NT2/D1 (cell line): ENCODE results near the gene CHN1.

Experiments used
- YY1 ChIP-seq: IDR thresholded peaks from 2 replicates; pipeline ENCODE4 v1.6.1; 2011; ENCODE audit not compliant: insufficient read length, insufficient read depth
- ZNF274 ChIP-seq: IDR thresholded peaks from 2 replicates; pipeline ENCODE4 v1.6.1; 2011; ENCODE audit warnings: mild to moderate bottlenecking, low read depth, low read length

GRCh38 chr2:174836377-174836994 is 168.7 kb downstream of the CHN1 start:
- TF ChIP-seq YY1 (no peak), ZNF274 (no peak)
